ENCODE measurements around the gene TGFB1I1.
"Not testable (repeated sequence)": the region's sequence is repeated elsewhere in the genome, so short reads cannot be mapped to it uniquely, and the experiment has no call there.

Gene TGFB1I1

DNA sequence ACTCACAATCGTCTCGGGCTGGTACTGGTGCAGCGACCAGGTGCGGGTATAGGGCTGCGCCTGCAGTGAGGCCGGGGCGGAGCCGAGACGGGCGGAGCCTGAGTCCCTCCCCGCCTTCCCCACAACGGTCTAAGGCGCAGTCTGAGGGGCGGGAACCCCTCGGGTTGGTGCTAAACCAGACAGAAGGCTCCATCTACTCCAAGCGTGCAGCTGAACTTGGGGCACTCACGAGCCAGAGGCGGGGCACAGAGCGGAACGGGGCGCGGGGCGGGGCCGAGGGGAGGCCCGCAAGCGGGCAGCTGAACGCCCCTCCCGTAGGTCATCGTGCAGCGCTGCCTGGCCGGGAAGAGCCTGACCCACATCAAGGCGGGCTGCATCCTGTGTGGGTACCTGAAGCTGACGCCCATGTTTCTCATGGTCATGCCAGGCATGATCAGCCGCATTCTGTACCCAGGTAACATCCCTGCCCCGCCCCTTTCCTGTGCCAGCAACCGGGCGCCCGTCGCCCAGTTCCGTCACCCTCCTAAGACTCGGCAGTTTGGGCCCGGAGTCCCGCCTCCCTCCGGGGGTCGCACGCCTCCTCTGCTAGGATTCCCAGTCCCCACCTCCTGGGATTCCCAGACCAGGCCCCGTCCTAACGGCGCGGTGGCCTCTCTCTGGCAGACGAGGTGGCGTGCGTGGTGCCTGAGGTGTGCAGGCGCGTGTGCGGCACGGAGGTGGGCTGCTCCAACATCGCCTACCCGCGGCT is 15.9 kb downstream of the TGFB1I1 start:
- no peak for DNase-seq (ENCODE audit: low read depth, low spot score)

DNA sequence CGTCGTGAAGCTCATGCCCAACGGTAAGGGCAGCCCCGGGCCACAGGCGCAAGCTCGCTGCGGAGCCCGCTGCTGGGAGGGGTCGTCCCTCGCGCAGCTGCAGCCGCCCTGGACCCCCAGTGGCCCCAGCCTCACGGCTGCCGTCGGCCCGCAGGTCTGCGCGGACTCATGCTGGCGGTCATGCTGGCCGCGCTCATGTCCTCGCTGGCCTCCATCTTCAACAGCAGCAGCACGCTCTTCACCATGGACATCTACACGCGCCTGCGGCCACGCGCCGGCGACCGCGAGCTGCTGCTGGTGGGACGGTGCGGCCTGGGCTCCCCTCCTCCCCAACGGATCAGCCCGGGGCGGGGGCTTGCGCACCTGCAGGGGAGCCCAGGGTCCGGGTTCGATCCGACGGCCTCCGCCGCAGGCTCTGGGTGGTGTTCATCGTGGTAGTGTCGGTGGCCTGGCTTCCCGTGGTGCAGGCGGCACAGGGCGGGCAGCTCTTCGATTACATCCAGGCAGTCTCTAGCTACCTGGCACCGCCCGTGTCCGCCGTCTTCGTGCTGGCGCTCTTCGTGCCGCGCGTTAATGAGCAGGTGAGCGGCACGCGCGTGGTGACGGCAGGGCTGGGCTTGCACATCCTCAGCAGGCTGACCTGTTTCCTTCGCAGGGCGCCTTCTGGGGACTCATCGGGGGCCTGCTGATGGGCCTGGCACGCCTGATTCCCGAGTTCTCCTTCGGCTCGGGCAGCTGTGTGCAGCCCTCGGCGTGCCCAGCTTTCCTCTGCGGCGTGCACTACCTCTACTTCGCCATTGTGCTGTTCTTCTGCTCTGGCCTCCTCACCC is 16.7 kb downstream of the TGFB1I1 start:
- no peak for DNase-seq (ENCODE audit: low read depth, low spot score)

DNA sequence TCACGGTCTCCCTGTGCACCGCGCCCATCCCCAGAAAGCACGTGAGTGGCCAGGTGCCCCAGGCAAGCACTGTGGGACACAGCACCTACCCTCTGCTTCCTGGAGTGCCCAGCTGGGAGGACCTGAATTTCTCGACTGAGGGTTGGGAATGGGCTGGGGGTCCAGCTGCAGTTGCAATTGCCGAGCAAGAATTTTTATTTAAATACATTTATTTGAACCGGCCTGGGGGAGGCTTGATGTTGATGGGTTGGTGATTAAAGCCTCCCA is 17.3 kb downstream of the TGFB1I1 start:
- no peak for DNase-seq (ENCODE audit: low read depth, low spot score)

DNA sequence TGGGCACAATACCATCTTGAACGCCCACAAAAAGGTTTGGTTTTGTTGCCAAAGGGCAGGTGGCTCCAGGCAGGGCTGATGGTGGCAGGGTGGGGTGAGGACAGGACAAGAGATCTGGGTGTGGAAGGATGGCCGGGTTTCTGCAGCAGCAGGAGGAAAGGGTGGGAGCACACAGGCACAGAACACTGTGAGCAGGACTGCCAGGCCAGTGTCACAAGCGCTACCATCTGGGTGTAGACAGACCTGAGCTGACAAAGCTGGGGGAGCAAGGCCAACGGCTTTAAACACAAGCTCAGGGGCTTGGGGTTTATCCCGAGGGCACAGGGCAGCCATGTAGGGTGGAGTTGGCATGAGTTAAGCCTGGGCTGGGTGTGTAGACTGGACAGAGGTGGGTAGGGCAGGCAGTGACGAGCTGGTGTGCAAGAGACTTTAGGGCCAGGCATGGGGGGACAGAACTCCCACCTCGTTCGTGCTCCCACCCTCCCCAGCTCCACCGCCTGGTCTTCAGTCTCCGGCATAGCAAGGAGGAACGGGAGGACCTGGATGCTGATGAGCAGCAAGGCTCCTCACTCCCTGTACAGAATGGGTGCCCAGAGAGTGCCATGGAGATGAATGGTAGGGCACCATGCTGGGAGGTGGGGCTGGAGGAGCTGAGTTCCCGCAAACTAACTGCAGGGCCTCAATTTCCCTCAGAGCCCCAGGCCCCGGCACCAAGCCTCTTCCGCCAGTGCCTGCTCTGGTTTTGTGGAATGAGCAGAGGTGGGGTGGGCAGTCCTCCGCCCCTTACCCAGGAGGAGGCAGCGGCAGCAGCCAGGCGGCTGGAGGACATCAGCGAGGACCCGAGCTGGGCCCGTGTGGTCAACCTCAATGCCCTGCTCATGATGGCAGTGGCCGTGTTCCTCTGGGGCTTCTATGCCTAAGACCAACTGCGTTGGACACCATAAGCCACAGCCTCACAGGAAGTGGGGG is 17.9 kb downstream of the TGFB1I1 start:
- no peak for DNase-seq (ENCODE audit: low read depth, low spot score)

DNA sequence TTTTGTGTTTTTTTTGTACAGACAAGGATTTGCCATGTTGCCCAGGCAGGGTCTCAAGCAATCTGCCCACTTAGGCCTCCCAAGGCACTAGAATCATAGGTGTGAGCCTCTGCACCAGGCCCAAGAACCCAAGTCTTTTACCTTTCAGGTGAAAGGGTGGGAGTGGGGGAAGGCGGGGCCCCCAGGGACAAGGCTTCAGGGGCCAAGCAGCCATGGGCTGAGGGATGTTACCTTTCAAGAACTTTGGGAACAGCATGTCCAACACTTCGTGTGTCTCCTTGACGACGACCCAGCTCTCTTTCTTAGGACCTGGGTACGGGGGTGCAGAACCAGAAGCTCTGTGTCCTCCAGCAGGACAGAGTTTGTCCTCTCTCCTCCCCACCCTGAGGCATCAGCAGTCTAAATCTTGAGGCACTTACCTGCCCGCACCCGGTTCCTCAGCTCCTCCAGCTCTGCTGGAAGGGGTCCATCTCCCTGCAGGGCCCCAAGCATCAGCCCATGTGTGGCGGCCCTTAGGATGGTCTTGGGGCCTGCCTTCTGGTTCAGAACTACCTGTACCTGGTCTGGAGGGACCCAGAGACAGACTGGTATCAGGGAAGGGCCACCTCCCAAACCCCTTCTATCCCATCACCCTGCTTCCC is 19.9 kb downstream of the TGFB1I1 start:
- DNase-seq (ENCODE audit: low read depth, low spot score), result no peak

DNA sequence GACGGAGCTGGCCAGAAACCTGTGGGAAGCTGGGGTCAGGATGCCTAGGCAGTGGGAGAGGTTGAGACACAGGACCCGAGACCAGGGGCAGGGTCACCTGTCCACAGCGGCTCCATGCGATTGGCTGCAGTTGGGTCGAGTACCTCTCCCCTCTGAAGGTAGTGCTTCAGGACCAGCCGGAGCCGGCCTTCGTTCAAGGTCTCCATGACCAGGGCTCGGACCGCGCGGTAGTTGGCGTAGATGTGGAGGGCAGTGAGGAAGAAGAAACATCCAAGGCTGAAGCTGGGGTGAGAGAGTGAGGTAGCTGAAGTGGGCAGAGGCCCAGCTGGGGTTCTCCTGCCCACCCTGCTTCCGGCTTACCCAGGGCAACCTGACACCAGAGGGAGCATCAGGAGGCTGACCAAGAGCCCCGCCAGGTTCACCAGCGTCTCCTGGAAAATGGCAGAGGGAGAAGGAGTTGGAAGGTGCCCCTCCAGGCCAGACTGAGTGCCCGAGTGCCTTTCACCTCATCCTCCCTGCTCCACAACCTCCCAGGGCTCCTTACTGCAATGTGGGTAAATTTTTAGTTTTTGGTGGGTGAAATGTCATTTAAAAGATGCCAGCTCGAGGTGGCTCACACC is 21.7 kb downstream of the TGFB1I1 start:
- DNase-seq (ENCODE audit: low read depth, low spot score), result no peak

DNA sequence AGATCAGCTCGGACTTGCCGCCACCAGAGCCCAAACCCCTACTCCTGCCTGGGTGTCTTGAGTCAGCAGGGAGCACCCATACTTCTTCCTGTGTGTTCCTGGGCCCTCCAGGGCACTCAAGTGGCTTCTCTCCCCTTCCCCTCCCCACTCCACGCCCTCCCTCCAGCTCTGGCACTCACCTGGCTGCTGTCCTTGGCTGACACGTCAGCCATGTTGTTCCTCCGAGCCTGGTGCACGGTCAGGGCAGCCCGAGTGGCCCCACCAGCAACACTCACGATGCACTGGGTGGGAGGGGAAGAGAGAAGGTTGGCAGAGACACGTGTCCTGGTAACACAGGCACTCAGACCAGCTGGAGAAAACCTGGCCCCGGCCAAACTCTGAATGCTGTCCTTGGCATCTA is 24.7 kb downstream of the TGFB1I1 start:
- no peak for DNase-seq (ENCODE audit: low read depth, low spot score)

DNA sequence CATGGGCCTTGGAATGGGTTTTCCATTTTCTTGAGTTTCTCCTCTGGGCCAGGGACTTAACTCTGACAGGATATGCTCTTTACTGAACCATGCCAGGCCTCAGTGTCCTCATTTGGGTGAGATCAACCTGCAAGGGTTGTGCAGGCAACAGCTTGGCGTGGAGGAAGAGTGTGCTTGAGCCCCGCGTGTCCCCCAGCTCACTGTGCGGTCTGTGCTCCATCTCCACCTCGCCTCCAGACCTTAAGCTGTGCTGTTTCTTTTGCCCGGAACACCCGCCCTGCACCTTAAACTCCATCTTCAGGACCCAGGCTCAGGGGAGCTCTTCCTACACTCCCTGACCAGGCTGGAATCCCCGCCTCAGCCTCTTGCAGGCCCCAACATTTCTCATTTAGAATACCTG is 26.5 kb downstream of the TGFB1I1 start:
- DNase-seq (ENCODE audit: low read depth, low spot score), result no peak

DNA sequence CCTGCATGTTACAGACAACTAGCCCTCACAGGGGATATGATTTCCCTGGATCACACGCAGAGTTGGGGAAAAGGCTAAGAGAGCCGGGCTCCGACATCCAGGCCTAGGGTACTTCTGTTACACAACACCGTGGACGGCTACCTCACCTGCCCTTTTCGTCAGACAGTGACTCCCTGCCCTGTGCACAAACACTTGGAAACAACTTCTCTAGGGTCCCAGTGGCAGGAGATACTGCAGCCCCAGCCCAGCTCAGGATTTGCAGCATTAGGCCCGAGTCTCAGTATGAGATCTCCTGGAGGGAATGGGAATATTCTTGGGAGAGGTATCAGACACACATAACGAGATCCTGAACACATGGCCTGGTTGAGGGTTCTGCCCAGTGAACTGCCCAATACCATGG is 28.0 kb downstream of the TGFB1I1 start:
- DNase-seq (ENCODE audit: low read depth, low spot score), result no peak

DNA sequence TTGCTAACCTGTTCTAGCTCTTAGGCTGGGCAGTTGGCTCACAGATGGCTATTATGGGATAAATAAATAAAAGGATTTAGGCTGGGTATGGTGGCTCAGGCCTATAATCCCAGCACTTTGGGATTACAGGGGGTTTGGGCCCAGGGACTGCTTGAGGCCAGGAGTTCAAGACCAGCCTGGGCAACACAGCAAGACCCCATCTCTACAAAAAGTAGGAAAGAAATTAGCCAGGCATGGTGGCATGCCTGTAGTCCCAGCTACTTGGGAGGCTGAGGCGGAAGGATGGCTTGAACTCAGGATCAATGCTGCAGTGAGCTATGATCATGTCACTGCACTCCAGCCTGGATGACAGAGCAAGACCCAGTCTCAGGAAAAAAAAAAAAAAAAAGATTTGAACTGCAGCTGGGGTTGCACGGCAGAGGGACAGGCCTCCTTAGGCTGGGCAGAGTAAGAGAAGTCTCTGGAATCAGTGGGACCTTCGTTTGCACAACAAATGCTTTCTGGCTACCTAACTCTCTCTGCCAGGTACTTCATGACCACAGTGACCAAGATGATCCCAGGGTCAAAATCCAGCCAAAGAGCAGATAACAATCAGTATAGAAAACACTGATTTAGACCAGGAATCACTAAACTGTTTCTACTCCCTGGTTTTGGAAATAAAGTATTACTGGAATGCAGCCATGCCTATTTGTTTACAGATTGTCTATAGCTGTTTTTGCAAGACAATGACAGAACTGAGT is 29.4 kb downstream of the TGFB1I1 start:
- no peak for DNase-seq (ENCODE audit: low read depth, low spot score)

DNA sequence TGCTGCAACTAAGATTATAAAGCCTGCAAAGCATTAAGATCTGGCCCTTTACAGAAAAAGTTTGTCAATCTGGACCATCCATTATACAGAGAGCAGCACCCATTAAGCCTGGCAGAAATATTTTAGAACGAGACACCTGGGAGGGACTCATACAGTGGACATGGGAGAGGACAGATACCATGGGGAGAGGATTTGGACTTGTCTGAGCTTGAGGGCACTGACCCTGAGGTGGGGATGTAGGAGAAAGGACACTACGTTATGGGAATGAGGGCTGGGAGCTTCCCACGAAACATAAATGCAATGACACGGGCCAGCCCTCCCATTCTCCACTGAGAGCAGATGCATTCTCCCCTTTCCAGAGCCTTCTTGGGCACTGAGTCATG is 30.0 kb downstream of the TGFB1I1 start:
- DNase-seq (ENCODE audit: low read depth, low spot score), result no peak

DNA sequence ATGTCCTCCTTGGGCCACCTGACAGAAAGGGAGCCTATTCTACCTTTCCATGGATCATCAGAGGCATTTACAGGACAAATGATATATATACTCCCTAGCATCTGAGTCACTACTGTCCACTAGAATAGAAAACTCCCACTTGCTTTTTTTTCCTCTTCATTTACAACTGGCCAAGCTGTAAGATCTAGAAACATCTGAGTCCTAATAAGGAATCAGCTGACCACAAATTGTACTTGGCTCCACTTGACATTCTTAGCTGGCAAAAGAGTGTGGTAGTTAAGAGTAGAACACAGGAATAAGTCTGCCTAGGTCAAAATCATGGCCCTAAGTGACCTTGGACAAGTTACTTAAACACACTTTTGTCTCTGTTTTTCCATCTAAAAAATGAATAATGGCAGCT is 31.0 kb downstream of the TGFB1I1 start:
- no peak for DNase-seq (ENCODE audit: low read depth, low spot score)

DNA sequence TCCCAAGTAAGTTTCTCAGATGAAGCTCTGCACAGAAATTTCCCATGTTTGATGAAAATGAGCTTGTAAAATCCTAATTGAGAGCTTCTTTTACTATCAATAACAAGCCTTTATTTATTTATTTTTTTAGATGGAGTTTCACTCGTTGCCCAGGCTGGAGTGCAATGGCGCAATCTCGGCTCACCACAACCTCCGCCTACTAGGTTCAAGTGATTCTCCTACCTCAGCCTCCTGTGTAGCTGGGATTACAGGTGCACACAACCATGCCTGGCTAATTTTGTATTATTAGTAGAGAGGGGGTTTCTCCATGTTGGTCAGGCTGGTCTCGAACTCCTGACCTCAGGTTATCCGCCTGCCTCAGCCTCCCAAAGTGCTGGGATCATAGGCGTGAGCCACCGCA is 31.6 kb downstream of the TGFB1I1 start:
- DNase-seq (ENCODE audit: low read depth, low spot score), result not testable (repeated sequence)

DNA sequence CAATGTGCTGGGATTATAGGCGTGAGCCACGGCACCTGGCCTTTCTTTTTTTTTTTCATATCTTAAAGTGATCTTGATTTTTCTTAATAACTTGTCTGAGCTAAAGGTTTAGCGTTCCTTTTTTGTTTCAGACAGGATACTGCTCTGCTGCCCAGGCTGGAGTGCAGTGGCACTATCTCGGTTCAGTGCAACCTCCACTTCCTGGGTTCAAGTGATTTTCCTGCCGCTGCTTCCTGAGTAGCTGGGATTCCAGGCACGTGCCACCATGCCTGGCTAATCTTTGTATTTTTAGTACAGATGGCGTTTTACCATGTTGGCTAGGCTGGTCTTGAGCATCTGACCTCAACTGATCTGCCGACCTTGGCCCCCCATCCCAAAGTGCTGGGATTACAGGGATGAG is 32.2 kb downstream of the TGFB1I1 start:
- no peak for DNase-seq (ENCODE audit: low read depth, low spot score)

DNA sequence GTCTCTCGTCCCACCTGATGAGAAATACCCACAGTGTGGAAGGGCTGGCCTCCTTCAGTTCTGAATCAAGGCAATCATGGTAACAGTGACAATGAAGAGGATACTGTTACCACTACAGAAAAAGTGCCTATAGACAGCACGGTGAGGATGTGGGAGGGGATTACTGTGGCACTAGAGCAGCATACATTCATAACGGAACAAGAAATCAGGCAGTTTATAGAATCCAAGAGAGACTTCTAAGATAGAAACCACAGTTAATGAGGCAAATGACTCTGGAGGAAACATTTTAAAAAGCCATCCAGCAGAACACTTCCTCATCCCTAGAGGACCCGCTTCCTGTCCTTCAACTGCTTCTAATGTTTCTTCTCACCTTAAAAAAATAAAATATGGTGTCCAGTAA is 33.5 kb downstream of the TGFB1I1 start:
- no peak for DNase-seq (ENCODE audit: low read depth, low spot score)

DNA sequence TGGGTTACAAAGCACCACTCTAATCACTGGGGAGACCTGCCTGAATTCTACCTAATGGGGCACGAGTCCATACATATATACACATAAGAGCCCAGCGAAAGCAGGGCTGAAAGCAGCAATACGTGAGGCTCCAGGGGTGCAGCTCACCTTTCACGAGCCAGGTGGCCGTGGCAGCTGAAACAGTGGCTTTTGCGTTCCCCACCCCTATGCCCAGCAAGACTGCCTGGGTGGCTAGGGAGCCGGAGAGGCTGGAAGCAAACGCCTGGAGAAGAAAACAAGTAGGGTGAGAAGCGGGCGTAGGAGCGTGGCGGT is 35.6 kb downstream of the TGFB1I1 start:
- no peak for DNase-seq (ENCODE audit: low read depth, low spot score)

DNA sequence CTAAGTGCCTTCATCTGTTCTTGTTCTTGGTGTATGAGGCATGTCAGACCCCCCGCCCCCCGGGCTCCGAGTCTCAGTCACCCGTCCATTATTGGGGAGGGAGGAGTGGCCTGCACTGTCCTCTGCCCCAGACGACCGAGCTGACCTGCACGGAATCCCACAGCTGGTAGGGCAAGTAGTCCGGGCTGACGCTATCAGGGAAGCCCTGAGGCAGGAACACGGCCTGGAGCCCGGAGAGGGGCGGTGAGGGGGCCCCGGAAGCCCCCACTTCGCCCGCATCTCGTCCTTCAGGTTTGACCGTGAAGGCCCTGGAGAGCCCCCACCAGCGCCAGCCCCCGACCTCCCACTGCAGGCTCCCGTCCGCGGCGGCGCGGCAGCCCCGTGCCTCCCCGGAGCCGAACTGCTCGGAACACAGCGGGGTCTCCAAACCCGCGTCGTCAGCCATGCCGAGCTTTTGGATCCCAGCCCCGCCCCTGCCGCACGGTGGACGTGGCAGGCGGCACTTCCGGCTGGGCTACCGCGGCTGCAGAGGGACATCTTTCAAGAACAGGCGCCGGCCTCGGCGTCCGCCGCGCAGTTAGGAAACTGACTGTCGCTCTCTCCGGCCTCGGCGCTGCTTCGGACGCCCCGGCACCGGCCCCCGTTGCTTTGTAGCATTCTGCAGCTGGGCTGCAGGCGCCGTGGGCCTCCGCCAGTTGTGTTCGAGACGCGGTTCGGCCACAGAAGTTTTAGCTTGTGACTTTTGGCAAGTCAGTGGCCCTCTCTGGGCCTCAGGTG is 36.2 kb downstream of the TGFB1I1 start, which contains the start of gene RUSF1:
Gene RUSF1 (minus strand): TSS at position 463 of the 777 bp plus-strand sequence. CDS start 18 bp downstream, at position 445.
- peak; percentile 81 for DNase-seq (ENCODE audit: low read depth, low spot score)

DNA sequence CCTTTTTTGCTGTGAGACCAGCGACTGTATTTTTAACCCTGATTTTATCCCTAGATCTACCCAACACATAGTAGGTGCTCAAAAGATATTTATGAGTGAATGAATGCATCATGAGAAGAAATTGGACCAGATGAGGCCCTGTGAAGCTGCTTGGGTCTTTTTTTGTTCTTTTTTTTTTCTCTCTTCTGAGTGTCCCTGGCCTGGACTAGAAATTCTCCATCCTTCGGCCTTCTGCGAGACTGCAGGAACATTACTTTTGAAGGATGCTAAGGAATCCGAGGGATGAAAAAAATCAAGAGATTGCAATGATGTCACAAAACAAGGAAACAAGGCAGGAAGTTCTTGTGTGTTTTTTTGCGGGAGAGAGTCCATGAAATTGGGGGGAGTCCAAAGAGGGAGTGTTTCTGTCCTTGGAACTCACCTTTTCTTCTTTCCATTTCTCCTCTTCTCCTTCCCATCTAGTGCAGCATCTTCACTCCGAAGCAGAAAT is 36.8 kb downstream of the TGFB1I1 start:
- DNase-seq (ENCODE audit: low read depth, low spot score), result peak; percentile 6

DNA sequence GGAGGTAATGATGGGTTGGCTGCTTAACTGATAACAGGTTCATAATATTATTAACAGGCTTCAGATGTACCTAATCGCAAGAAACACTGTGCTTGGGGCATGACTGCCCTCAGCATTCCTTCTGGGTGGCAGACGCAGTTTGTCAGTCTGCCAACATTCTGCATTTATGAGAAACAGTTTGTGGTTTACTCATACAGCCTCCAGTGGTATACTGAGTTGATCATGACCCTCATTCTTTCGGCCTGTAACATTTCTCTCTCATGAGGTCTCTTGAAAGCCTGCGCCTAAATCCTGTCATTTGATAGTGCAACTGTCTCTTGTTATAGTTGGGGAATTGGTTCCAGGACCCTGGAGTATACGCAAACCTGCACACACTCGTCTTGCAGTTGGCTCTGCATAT is 41.2 kb downstream of the TGFB1I1 start:
- DNase-seq (ENCODE audit: low read depth, low spot score), result no peak

DNA sequence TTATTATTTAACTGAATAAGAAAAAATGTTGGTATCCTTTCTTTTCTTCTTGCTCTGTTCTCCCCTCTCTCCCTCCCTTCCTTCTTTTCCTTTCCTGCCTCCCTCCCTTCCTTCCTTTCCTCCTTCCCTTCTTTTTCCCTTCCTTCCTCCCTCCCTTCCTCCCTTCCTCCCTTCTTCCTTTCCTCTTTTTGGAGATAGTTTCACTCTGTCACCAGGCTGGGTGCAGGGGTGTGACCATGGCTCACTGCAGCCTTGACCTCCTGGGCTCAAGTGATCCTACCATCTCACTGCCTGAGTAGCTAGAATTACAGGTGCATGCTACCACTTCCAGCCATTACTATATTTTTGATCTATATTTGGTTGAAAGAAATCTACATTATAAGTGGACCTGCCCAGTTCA is 41.9 kb downstream of the TGFB1I1 start:
- DNase-seq (ENCODE audit: low read depth, low spot score), result no peak

Measured in smooth muscle cell of the brain vasculature (primary cell).